PC-3 (cell line): Measurements from ENCODE around the gene ZNF831. TPM values are rescaled to one million over a fixed set of nuclear protein-coding genes. Genes with fewer than 3 reads are reported as not detected.

Source experiments
- ATAC-seq: fragments of 200-7000 bp; cut with Tn5 transposase; 2 replicates; pipeline ENCODE4 v1.9.1; 2020; ENCODE audit warnings: mild to moderate bottlenecking, moderate library complexity
- BruUV-seq: library from RNA; stranded (reverse); fragments of 400-500 nt; replicated peaks from 2 replicates; lab custom pipeline; 2021; lab: Mats Ljungman, UMichigan
- CTCF ChIA-PET: fragments of 300-600 bp; sonication (Branson Sonifier 250); formaldehyde crosslinking; loops from one replicate; lab custom pipeline; 2022; ENCODE audit warnings: antibody characterized with exemption; lab: Charles Lee
- POLR2A ChIA-PET: fragments of 300-600 bp; sonication (Branson Sonifier 250); formaldehyde crosslinking; loops from one replicate; lab custom pipeline; 2022; ENCODE audit warnings: antibody characterized with exemption; ENCODE audit not compliant: unreplicated experiment; lab: Charles Lee
- DNase-seq: peaks from one replicate; pipeline ENCODE4 v3.0.0-alpha.2; 2015
- H2AFZ ChIP-seq: fragments of 300-600 bp; sonication (generic); 2 replicates; pipeline ENCODE4 v1.6.0; 2016; ENCODE audit warnings: antibody characterized with exemption, low read length
- H3F3A ChIP-seq: fragments of 300-600 bp; sonication (generic); one replicate; pipeline ENCODE4 v1.6.0; 2017; ENCODE audit warnings: antibody characterized with exemption, low read length, control low read depth, mild to moderate bottlenecking; ENCODE audit not compliant: unreplicated experiment
- H3K27ac ChIP-seq: fragments of 300-600 bp; sonication (generic); 2 replicates; pipeline ENCODE4 v1.5.1; 2016; ENCODE audit warnings: mild to moderate bottlenecking, low read length
- H3K27me3 ChIP-seq: fragments of 300-600 bp; sonication (generic); 2 replicates; pipeline ENCODE4 v1.6.1; 2016; ENCODE audit warnings: low read length, mixed read lengths
- H3K36me3 ChIP-seq: fragments of 300-600 bp; sonication (generic); 2 replicates; pipeline ENCODE4 v1.6.1; 2016; ENCODE audit warnings: low read depth, mixed run types, low read length, mixed read lengths
- H3K4me1 ChIP-seq: fragments of 300-600 bp; sonication (generic); 2 replicates; pipeline ENCODE4 v1.5.1; 2016; ENCODE audit warnings: low read length; ENCODE audit not compliant: insufficient read depth
- H3K4me2 ChIP-seq: fragments of 300-600 bp; sonication (generic); 2 replicates; pipeline ENCODE4 v1.6.0; 2016; ENCODE audit warnings: low read length
- H3K4me3 ChIP-seq: fragments of 300-600 bp; sonication (generic); 2 replicates; pipeline ENCODE4 v1.5.1; 2016; ENCODE audit warnings: mild to moderate bottlenecking, low read length, mixed read lengths
- H3K79me2 ChIP-seq: fragments of 300-600 bp; sonication (generic); 2 replicates; pipeline ENCODE4 v1.6.1; 2017; ENCODE audit warnings: low read length, mixed read lengths
- H3K9ac ChIP-seq: fragments of 300-600 bp; sonication (generic); 2 replicates; pipeline ENCODE4 v1.6.0; 2016; ENCODE audit warnings: mild to moderate bottlenecking, low read length
- H3K9me2 ChIP-seq: fragments of 300-600 bp; sonication (generic); replicated peaks from 2 replicates; pipeline ENCODE4 v1.6.1; 2016; ENCODE audit warnings: mixed run types, low read length, mixed read lengths
- H3K9me3 ChIP-seq: fragments of 300-600 bp; sonication (generic); 2 replicates; pipeline ENCODE4 v1.6.1; 2016; ENCODE audit warnings: low read length, mixed read lengths
- H4K20me1 ChIP-seq: fragments of 300-600 bp; sonication (generic); 2 replicates; pipeline ENCODE4 v1.6.1; 2016; ENCODE audit warnings: low read length, mixed read lengths
- EZH2 ChIP-seq: fragments of 300-600 bp; sonication (generic); IDR thresholded peaks from one replicate; pipeline ENCODE4 v1.6.1; 2017; ENCODE audit warnings: antibody characterized with exemption, mild to moderate bottlenecking, low read length; ENCODE audit not compliant: unreplicated experiment
- EZH2phosphoT487 ChIP-seq: fragments of 300-600 bp; sonication (generic); IDR thresholded peaks from 2 replicates; pipeline ENCODE4 v1.6.1; 2018; ENCODE audit warnings: mild to moderate bottlenecking, antibody characterized with exemption, low read length, borderline replicate concordance
- intact Hi-C: fragments of 100-400 bp; cut with micrococcal nuclease; formaldehyde crosslinking; loops from 2 replicates; pipeline ENCODE4 v1.9.0; 2023
- total RNA-seq: library from RNA; depleted of rRNA; stranded (reverse); fragments of >200 nt; gene quantifications from 2 replicates; pipeline ENCODE4 v1.2.3, GENCODE V29; 2014
- TF ChIP-seq, protein P1 (sequence below): fragments of 300-600 bp; sonication (generic); conservative IDR thresholded peaks from 2 replicates; pipeline ENCODE4 v1.5.1; 2017; ENCODE audit warnings: antibody characterized with exemption, low read depth, mild to moderate bottlenecking, low read length

The ZNF831 gene
- total RNA-seq, 1 experiment from 2014 or later, result not detected

DNA sequence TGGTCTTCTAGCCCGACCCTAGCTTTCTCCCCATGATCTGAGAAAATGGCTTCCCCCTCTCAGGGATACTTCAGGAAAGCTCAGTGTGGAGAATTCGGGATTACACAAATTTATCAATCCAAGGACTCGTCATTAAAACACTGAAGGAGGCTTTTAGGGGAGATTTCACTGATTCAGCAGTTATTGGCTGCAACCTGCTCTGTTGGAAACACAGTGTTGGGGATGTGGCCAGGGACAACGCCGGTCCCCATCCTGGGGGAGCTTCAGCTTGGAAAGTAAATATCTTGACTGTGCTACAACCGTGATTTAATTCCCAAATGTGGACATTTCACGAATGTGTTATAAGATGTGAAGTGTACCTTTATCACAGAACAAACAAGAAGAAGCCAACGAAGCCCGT lies 44.8 kb upstream of the ZNF831 start:
- CTCF ChIA-PET, result no interaction called here
- BruUV-seq, result no TSS peak
- no peak for DNase-seq
- 0 out of 2 replicates have a peak, but pooled peaks cover 4% of the 10 kb centered on the region for H3K9me3 ChIP-seq
- H2AFZ ChIP-seq, result no peak overlapping the region
- POLR2A ChIA-PET, result no interaction called here
- no peak overlapping the region for H3K4me2 ChIP-seq
- intact Hi-C loops, result no loop called here
- no peak overlapping the region for H3K27ac ChIP-seq
- H4K20me1 ChIP-seq, result no peaks in the 10 kb centered on the region
- H3K4me1 ChIP-seq, result no peaks in the 10 kb centered on the region
- no peak overlapping the region for H3K9ac ChIP-seq
- H3K27me3 ChIP-seq, result peaks cover 93% of the 10 kb centered on the region
- no peak for ATAC-seq
- no peaks in the 10 kb centered on the region for H3F3A ChIP-seq
- TF ChIP-seq, protein P1, sequence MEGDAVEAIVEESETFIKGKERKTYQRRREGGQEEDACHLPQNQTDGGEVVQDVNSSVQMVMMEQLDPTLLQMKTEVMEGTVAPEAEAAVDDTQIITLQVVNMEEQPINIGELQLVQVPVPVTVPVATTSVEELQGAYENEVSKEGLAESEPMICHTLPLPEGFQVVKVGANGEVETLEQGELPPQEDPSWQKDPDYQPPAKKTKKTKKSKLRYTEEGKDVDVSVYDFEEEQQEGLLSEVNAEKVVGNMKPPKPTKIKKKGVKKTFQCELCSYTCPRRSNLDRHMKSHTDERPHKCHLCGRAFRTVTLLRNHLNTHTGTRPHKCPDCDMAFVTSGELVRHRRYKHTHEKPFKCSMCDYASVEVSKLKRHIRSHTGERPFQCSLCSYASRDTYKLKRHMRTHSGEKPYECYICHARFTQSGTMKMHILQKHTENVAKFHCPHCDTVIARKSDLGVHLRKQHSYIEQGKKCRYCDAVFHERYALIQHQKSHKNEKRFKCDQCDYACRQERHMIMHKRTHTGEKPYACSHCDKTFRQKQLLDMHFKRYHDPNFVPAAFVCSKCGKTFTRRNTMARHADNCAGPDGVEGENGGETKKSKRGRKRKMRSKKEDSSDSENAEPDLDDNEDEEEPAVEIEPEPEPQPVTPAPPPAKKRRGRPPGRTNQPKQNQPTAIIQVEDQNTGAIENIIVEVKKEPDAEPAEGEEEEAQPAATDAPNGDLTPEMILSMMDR, result no peak
- no peak for TF ChIP-seq EZH2phosphoT487
- no peak for TF ChIP-seq EZH2
- no peaks in the 10 kb centered on the region for H3K36me3 ChIP-seq
- H3K9me2 ChIP-seq, result no peaks in the 10 kb centered on the region
- no peaks in the 10 kb centered on the region for H3K79me2 ChIP-seq
- no peak overlapping the region for H3K4me3 ChIP-seq

DNA sequence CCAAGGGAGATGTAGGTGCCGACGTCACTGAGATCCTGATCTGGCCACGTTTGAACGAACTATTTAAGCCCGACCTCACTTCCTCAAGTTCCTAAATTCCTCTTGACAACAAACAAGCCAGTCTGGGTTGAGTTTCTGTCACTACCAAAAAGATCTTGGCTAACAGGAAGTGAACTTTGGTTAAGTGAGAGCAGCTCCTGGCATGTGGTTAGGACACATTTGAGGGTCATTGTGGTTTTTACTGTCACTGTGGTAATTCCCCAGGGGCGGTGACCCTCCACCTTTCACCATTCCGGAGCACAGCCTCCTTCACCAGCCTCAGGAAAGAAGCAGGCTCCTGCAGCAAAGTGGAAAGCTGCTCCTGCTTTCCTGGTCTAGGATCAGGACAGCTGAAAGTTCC lies 43.1 kb upstream of the ZNF831 start:
- no peak for ATAC-seq
- H3K9me3 ChIP-seq, result 0 out of 2 replicates have a peak, but pooled peaks cover 4% of the 10 kb centered on the region
- CTCF ChIA-PET, result no interaction called here
- BruUV-seq, result no TSS peak
- H2AFZ ChIP-seq, result no peak overlapping the region
- H3F3A ChIP-seq, result no peaks in the 10 kb centered on the region
- H3K27ac ChIP-seq, result no peak overlapping the region
- DNase-seq, result no peak
- H3K27me3 ChIP-seq, result peaks cover 97% of the 10 kb centered on the region
- no peaks in the 10 kb centered on the region for H3K36me3 ChIP-seq
- no peaks in the 10 kb centered on the region for H3K4me1 ChIP-seq
- H4K20me1 ChIP-seq, result no peaks in the 10 kb centered on the region
- TF ChIP-seq, protein P1, result no peak
- TF ChIP-seq EZH2phosphoT487, result no peak
- no peak for TF ChIP-seq EZH2
- H3K79me2 ChIP-seq, result no peaks in the 10 kb centered on the region
- POLR2A ChIA-PET, result no interaction called here
- H3K4me2 ChIP-seq, result no peak overlapping the region
- intact Hi-C loops, result no loop called here
- H3K9ac ChIP-seq, result no peak overlapping the region
- no peak overlapping the region for H3K4me3 ChIP-seq
- no peaks in the 10 kb centered on the region for H3K9me2 ChIP-seq

DNA sequence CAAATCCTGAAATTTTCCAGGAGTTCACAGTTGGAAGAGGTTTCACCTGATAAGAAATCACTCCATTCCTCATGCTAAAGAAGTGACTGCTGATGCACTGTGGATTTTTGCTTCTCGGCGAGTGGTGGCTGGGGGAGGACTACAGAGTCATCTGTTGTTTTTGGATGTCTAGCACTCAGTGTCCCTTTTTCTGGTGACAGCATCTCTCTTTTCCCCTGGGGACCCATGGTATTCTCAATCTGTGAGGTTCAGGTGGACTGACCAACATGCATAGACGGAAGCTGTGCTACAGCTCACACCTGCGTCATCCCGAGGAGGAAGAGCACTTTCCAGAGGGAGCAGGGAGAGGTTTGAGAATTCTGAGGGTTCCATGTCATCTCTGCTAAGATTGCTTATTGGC lies 42.7 kb upstream of the ZNF831 start:
- Histone ChIP-seq H3K36me3 (no peaks in the 10 kb centered on the region), H4K20me1 (no peaks in the 10 kb centered on the region), H3K4me3 (no peak overlapping the region), H3K9me3 (0 out of 2 replicates have a peak, but pooled peaks cover 4% of the 10 kb centered on the region), H3K27ac (no peak overlapping the region), H3K79me2 (no peaks in the 10 kb centered on the region), H2AFZ (no peak overlapping the region), H3K9me2 (no peaks in the 10 kb centered on the region), H3K9ac (no peak overlapping the region), H3K4me1 (no peaks in the 10 kb centered on the region), H3K27me3 (peaks cover 97% of the 10 kb centered on the region), H3K4me2 (no peak overlapping the region), H3F3A (no peaks in the 10 kb centered on the region)
- CTCF ChIA-PET, result no interaction called here
- BruUV-seq, result no TSS peak
- intact Hi-C loops, result no loop called here
- ATAC-seq (no peak), DNase-seq (no peak)
- no peak for TF ChIP-seq EZH2phosphoT487
- TF ChIP-seq, protein P1, result no peak
- TF ChIP-seq EZH2, result no peak
- POLR2A ChIA-PET, result no interaction called here
